Mucosa of descending colon (tissue), 3 donors: ENCODE measurements around the gene GPR107. TPM values are rescaled to one million over a fixed set of nuclear protein-coding genes. Genes with fewer than 3 reads are reported as not detected.
A peak's percentile ranks its signal among the peaks of the same experiment; 100 is the strongest.

Experiments used
- ATAC-seq: fragments of 200-7000 bp; cut with Tn5 transposase; one replicate; pipeline ENCODE4 v1.9.1; 2020; ENCODE audit warnings: mild to moderate bottlenecking, moderate library complexity
- DNase-seq, 3 donors: peaks; one replicate each; pipeline ENCODE4 v3.0.0-alpha.2; 2020
- H3K36me3 ChIP-seq: fragments of 200-600 bp; one replicate; pipeline ENCODE4 v1.8.0; 2021; ENCODE audit warnings: low read depth, mild to moderate bottlenecking
- H3K4me1 ChIP-seq: fragments of 200-600 bp; one replicate; pipeline ENCODE4 v1.8.0; 2021; ENCODE audit warnings: low read depth, mild to moderate bottlenecking
- H3K4me3 ChIP-seq: fragments of 200-600 bp; one replicate; pipeline ENCODE4 v1.8.0; 2021; ENCODE audit warnings: mild to moderate bottlenecking
- H3K9me3 ChIP-seq: fragments of 200-600 bp; one replicate; pipeline ENCODE4 v1.8.0; 2021; ENCODE audit warnings: mild to moderate bottlenecking
- intact Hi-C, 2 donors: fragments of 100-400 bp; cut with DNase I in 1 of 2; cut with micrococcal nuclease in 1 of 2; formaldehyde crosslinking; loops; one replicate each; pipeline versions ENCODE4 v1.11.0 to v1.11.1; 2022; cut with DNase I, micrococcal nuclease
- total RNA-seq, 3 donors: library from RNA; stranded (reverse); fragmentation: NEBNext Ultra II Directional in 2 of 3; extraction: Animal tissue kit (Norgen Biotek cat#: 25700) in 2 of 3; gene quantifications; one replicate each; pipeline versions ENCODE4 v1.2.1 to v1.2.4, GENCODE V29; 2021 to 2023
- TF ChIP-seq, protein P1 (sequence below): fragments of 200-600 bp; IDR thresholded peaks from one replicate; pipeline ENCODE4 v1.8.0; 2022; ENCODE audit warnings: antibody characterized with exemption, mild to moderate bottlenecking
- donor health status: DM: no; HTN: no; CAD: no; lungs with moderate emphysema.
- donor health status: DM: no; HTN: no; CAD: no.
- donor health status: DM: no; HTN: yes; CAD: no.

The GPR107 gene
- total RNA-seq, 3 donors from 2014 or later = 39.7 to 50.1 (median 49.1) TPM

DNA sequence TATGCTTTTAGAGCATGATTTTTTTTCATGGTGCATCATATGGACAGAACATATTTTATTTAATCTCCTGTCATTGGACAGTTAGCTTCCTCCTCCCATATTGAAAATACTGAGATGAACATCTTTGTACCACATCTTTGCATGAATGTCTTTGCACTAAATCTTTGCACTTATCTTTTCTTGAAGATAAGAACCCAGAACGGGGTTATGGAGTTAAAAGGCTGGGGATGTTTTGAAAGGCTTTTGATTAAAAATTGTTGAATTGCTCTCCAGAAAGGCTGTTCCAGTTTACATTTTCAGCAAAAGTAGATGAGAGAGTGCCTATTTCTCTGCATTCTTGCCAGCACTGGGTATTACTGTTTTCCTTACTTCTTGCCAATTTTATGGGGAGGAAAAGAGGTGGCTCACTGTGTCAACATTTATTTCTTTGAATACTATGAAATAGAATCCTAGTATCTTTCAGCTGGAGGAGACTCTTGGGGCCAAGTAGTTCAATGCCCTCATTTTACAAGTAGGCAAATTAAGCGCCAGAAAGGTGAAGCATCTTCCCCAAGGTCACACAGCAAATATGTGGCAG, 125.7 kb downstream of the GPR107 start:
- no peak for DNase-seq
- Histone ChIP-seq H3K4me1 (peaks cover 11% of the 10 kb centered on the region), H3K36me3 (no peaks in the 10 kb centered on the region), H3K4me3 (no peak overlapping the region), H3K9me3 (no peaks in the 10 kb centered on the region)
- ATAC-seq = no peak
- TF ChIP-seq, protein P1, sequence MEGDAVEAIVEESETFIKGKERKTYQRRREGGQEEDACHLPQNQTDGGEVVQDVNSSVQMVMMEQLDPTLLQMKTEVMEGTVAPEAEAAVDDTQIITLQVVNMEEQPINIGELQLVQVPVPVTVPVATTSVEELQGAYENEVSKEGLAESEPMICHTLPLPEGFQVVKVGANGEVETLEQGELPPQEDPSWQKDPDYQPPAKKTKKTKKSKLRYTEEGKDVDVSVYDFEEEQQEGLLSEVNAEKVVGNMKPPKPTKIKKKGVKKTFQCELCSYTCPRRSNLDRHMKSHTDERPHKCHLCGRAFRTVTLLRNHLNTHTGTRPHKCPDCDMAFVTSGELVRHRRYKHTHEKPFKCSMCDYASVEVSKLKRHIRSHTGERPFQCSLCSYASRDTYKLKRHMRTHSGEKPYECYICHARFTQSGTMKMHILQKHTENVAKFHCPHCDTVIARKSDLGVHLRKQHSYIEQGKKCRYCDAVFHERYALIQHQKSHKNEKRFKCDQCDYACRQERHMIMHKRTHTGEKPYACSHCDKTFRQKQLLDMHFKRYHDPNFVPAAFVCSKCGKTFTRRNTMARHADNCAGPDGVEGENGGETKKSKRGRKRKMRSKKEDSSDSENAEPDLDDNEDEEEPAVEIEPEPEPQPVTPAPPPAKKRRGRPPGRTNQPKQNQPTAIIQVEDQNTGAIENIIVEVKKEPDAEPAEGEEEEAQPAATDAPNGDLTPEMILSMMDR = no peak
- intact Hi-C loops = loop anchor here in 1 of 2 donors (10.0 kb wide), 1 partner anchor 65 kb away; no protein-coding TSS in a partner anchor

DNA sequence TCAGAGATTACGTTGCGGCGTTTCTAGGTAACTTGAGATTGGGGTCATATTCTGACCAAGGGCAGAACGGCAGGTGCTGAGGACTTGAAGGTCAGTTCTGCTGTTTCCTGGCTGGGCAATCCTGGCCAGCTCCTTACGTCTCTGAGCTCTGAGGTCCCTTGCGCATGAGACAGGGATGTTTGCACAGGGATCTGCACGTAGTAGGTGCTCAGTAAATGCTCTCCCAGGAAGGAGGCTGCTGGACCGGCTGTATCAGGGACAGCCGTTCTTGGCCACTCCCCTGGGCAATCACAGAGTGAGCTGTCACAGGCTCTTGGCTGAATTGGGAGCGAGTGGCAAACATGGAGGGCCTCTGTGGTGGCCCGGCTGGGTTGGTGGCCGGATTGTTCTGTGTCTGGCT, 126.8 kb downstream of the GPR107 start:
- TF ChIP-seq, protein P1 = no peak
- no peak overlapping the region for H3K4me3 ChIP-seq
- intact Hi-C loops = no loop called here
- ATAC-seq (no peak), DNase-seq (no peak)
- peaks cover 11% of the 10 kb centered on the region for H3K4me1 ChIP-seq
- no peaks in the 10 kb centered on the region for H3K36me3 ChIP-seq
- H3K9me3 ChIP-seq = no peaks in the 10 kb centered on the region

DNA sequence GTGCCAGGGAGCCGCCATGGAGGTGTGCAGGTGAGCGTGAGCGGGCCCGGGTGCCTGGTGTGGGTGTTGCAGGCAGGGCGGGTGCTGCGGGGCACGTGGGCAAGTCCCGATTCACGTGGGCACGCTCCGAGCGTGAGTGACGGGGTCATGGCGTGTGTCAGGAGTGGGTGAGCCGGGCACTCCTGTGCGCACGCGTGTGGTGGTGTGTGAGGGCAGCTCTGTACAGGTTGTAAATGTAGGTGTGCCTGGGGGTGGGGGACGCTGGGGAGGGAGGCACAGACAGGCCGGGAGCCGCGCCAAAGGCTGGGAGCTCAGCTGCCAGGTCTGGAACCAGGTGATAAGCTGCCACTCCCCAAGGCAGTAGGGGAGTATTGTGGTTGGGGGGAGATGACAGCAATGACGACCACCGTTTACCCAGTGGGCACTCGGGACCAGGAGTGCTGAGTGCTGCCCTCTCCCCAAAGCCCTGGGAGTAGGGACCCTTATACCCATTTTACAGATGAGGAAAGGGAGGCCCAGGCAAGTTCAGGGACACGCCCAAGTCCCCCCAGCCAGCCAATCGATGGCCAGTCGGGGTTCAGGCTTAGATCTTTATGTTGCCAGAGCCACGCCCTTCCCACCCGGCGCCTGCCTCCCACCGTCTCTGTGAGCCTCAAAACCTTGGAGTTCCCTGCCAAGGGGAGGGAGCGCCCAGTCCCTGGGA, 128.1 kb downstream of the GPR107 start:
- no peaks in the 10 kb centered on the region for H3K36me3 ChIP-seq
- DNase-seq (peak; percentile 88 to 92 (median 90)), ATAC-seq (peak; percentile 92)
- TF ChIP-seq, protein P1 = no peak
- peaks cover 11% of the 10 kb centered on the region for H3K4me1 ChIP-seq
- H3K4me3 ChIP-seq = no peak overlapping the region
- intact Hi-C loops = no loop called here
- no peaks in the 10 kb centered on the region for H3K9me3 ChIP-seq

DNA sequence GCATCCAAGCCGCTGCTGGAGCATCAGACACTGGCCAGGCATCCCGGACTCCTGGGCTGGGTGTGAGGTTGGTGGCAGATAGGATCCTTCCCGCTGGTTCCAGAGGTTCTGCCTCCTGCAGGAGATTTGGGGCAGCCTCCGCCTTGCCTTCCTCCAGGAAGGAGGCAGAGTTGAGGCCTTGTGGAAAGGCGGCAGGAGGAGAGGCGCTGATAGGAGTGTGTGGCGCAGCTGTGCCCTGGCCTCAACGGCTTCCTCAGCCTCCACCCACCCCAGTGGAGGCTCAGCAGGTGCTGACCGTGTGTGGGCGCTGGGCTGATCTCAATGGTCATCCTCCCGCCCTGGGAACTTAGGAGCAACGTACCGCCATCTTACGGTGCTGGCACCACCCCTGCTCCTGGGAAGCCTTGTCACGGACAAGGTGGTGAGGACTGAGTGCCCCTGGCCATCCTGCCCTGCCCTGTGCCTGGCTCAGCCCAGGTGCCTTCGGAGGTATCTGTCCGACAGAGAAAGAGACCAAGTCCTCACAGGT, 128.7 kb downstream of the GPR107 start:
- Histone ChIP-seq H3K4me1 (peaks cover 11% of the 10 kb centered on the region), H3K4me3 (no peak overlapping the region), H3K9me3 (no peaks in the 10 kb centered on the region), H3K36me3 (no peaks in the 10 kb centered on the region)
- TF ChIP-seq, protein P1 = no peak
- ATAC-seq = peak; percentile 1
- intact Hi-C loops = no loop called here
- no peak for DNase-seq

DNA sequence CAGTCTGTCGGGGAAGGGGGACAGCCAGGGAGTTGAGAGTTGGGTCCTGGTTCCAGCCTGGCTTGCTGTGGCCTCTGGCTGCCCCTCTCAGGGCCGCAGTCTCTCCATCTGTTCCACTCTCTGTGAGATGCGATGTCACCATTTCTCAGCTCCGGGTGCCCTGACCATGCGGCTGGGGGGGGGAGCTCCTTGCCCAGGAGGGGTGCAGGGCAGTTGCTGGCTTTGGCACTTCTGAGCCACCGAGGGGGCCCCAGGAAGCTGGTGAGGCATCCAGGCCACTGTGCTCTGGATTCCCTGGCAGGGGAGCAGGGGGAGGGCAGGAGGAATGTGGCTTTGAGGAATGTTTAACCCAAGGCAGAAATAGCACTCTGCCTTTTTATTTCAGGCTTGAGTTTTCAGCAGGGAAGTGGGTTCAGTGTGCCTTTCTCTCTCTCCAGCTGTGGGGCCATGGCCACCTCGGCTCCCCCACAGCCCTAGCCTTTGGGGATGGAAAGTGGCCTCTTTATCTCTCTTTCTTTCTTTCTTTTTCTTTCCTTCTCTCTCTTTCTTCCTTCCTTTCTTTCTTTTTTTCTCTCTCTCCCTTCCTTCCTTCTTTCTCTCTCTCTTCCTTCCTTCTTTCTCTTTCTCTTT, 129.5 kb downstream of the GPR107 start:
- no peak for ATAC-seq
- TF ChIP-seq, protein P1 = no peak
- no peak for DNase-seq
- Histone ChIP-seq H3K9me3 (no peaks in the 10 kb centered on the region), H3K4me1 (peaks cover 11% of the 10 kb centered on the region), H3K4me3 (no peak overlapping the region), H3K36me3 (no peaks in the 10 kb centered on the region)
- intact Hi-C loops = no loop called here
